ENCODE data around the gene OR8D1. TPM values are rescaled to one million over a fixed set of nuclear protein-coding genes. Genes with fewer than 3 reads are reported as not detected.
A peak's percentile ranks its signal among the peaks of the same experiment; 100 is the strongest.

Gene OR8D1
- total and polyA plus RNA-seq, 4 donors = not detected

DNA sequence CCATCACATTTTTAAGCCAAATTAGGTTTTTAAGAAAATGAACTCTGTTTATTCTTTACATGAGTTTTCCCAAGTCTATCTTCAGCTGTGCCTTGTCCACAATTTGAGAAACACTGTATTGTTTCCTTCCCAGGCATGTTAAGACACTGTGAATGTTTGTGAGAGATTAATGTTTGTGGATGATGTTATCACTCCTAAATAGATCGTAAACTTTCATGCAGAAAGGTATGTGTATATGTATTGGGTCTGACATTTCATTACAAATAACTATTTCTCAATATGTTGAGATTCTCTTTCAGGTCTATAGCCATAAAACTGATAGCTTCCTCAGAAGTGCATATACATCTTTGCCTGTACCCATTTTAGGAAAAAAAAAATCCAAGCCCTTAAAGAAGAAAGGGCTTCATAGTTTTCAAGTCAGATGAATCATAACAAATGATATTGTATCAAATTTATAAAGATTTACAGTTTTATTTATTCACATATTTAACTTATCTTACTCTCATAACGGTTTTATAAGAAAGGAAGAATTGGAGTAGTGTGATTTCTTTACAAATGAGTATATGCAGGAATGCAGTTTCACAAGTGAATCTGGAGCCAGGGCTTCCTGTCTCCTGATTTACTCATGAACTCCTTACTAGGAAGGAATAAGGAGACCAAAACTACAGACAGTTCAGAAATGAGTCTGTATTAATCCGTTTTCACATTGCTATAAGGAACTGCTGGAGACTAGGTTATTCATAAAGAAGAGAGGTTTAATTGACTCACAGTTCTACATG, 11.2 kb downstream of the OR8D1 start:
- no peaks in the 10 kb centered on the region for H3K36me3 ChIP-seq (ENCODE audit: control insufficient read depth in 1 of 2, insufficient read depth in 2 of 2, low read length in 1 of 2)
- H3K27me3 ChIP-seq (ENCODE audit: control insufficient read depth in 1 of 2, insufficient read depth in 2 of 2, low read length in 1 of 2) = no peaks in the 10 kb centered on the region
- no peak overlapping the region for H3K4me3 ChIP-seq (ENCODE audit: low read length in 2 of 2)
- no peak overlapping the region for H3K27ac ChIP-seq (ENCODE audit: low read depth in 1 of 2, low read length in 2 of 2)
- WGBS, 2 donors = 45 to 50% methylated on average over 3 of the region's 3 CpGs
- no peak for DNase-seq
- no peaks in the 10 kb centered on the region for H3K9me3 ChIP-seq (ENCODE audit: control insufficient read depth, low read length)
- ATAC-seq (ENCODE audit: low FRiP score) = no peak
- intact Hi-C loops (cut with DNase I) = no loop called here
- H3K4me1 ChIP-seq (ENCODE audit: control insufficient read depth in 1 of 2, insufficient read depth in 2 of 2, low read length in 2 of 2) = no peaks in the 10 kb centered on the region

DNA sequence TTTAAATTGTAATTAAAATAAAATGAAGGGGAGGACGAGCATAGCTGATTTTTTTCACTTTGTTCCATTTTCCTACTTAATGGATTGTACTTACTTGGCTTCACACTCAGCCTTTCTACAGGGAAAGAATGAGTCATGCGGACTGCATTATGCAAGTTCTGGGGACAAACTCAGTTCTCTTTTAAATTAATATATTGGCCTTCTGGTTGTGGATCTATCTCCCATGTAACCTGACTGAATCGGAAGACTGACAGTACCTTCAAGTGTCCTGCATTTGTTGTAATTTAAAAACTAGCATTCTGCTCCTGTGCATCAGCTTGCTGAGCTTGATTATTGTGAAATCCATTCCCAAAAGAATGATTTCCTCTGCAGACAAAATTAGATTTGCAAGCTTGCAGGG, 12.2 kb downstream of the OR8D1 start:
- Histone ChIP-seq H3K4me3 (ENCODE audit: low read length in 2 of 2) (no peak overlapping the region), H3K27me3 (ENCODE audit: control insufficient read depth in 1 of 2, insufficient read depth in 2 of 2, low read length in 1 of 2) (no peaks in the 10 kb centered on the region), H3K36me3 (ENCODE audit: control insufficient read depth in 1 of 2, insufficient read depth in 2 of 2, low read length in 1 of 2) (no peaks in the 10 kb centered on the region), H3K9me3 (ENCODE audit: control insufficient read depth, low read length) (no peaks in the 10 kb centered on the region), H3K27ac (ENCODE audit: low read depth in 1 of 2, low read length in 2 of 2) (no peak overlapping the region), H3K4me1 (ENCODE audit: control insufficient read depth in 1 of 2, insufficient read depth in 2 of 2, low read length in 2 of 2) (no peaks in the 10 kb centered on the region)
- ATAC-seq (ENCODE audit: low FRiP score) = peak; percentile 76
- 59 to 74% methylated on average over 3 of the region's 3 CpGs for WGBS, 2 donors
- intact Hi-C loops (cut with DNase I) = no loop called here
- no peak for DNase-seq

DNA sequence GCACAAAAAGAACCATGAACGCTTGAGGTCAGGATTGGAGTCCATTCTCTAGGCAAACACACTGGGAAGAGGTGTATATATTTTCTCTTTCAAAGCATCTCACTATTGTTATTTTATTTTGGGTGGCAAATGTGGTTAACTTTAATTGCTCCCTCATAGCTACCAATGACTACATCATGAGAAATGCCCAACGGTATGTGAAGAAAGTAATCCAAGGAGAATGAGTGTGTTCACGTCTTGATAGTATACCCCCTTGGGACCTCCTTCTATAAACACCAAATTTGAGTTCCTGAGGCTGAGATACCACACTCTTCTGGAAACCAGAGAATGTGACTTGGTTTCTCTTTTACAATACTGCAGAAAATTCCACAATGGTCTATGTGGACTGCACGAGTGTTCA, 15.8 kb downstream of the OR8D1 start:
- Histone ChIP-seq H3K27me3 (ENCODE audit: control insufficient read depth in 1 of 2, insufficient read depth in 2 of 2, low read length in 1 of 2) (no peaks in the 10 kb centered on the region), H3K4me3 (ENCODE audit: low read length in 2 of 2) (no peak overlapping the region), H3K27ac (ENCODE audit: low read depth in 1 of 2, low read length in 2 of 2) (no peak overlapping the region), H3K36me3 (ENCODE audit: control insufficient read depth in 1 of 2, insufficient read depth in 2 of 2, low read length in 1 of 2) (no peaks in the 10 kb centered on the region), H3K9me3 (ENCODE audit: control insufficient read depth, low read length) (no peaks in the 10 kb centered on the region), H3K4me1 (ENCODE audit: control insufficient read depth in 1 of 2, insufficient read depth in 2 of 2, low read length in 2 of 2) (no peaks in the 10 kb centered on the region)
- 60 to 66% methylated on average over 4 of the region's 4 CpGs for WGBS, 2 donors
- no peak for DNase-seq
- intact Hi-C loops (cut with DNase I) = no loop called here
- no peak for ATAC-seq (ENCODE audit: low FRiP score)

DNA sequence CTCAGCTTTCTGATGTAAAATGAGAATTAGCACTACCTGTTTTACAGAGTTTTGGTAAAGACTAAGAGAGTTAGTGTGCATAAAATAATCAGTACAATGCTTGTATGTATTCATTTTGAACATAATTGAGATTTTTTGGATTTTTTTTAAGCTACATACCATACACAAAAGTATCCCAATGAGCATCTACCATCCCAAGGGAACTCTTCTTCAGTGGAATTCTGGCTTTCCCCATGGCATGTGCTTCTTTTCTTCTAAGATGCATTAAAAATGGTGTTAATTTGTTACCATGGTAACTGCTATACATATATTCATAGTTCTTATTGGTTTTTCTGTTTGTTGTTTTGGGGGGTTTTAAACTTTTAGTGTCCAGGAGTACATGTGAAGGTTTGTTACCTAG, 17.7 kb downstream of the OR8D1 start:
- intact Hi-C loops (cut with DNase I) = no loop called here
- DNase-seq (no peak), ATAC-seq (ENCODE audit: low FRiP score) (no peak)
- Histone ChIP-seq H3K4me1 (ENCODE audit: control insufficient read depth in 1 of 2, insufficient read depth in 2 of 2, low read length in 2 of 2) (no peaks in the 10 kb centered on the region), H3K4me3 (ENCODE audit: low read length in 2 of 2) (no peak overlapping the region), H3K27ac (ENCODE audit: low read depth in 1 of 2, low read length in 2 of 2) (no peak overlapping the region), H3K27me3 (ENCODE audit: control insufficient read depth in 1 of 2, insufficient read depth in 2 of 2, low read length in 1 of 2) (no peaks in the 10 kb centered on the region), H3K9me3 (ENCODE audit: control insufficient read depth, low read length) (no peaks in the 10 kb centered on the region), H3K36me3 (ENCODE audit: control insufficient read depth in 1 of 2, insufficient read depth in 2 of 2, low read length in 1 of 2) (no peaks in the 10 kb centered on the region)

DNA sequence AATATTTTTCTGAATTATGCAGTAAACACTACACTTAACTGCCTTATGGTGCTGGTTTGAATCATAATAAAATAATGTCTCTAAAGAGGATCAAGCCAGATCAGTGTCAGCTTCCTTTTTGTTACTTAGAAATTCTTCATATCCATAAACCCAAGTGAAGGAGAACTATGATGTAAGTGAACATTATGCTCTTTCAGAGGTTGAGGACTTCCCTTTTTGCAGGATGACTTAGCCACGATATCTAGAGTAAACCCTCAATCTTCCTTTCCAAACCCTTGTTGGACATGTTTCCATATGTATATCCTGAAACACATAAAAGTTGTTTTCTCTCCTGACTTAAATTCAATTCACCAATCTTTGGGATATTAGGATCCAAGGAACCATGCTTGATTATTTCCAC, 19.1 kb downstream of the OR8D1 start:
- H3K9me3 ChIP-seq (ENCODE audit: control insufficient read depth, low read length) = no peaks in the 10 kb centered on the region
- intact Hi-C loops (cut with DNase I) = no loop called here
- no peak overlapping the region for H3K4me3 ChIP-seq (ENCODE audit: low read length in 2 of 2)
- WGBS, 2 donors = 74 to 75% methylated on average over 1 of the region's 1 CpG
- H3K4me1 ChIP-seq (ENCODE audit: control insufficient read depth in 1 of 2, insufficient read depth in 2 of 2, low read length in 2 of 2) = no peaks in the 10 kb centered on the region
- no peak for DNase-seq
- H3K36me3 ChIP-seq (ENCODE audit: control insufficient read depth in 1 of 2, insufficient read depth in 2 of 2, low read length in 1 of 2) = no peaks in the 10 kb centered on the region
- no peaks in the 10 kb centered on the region for H3K27me3 ChIP-seq (ENCODE audit: control insufficient read depth in 1 of 2, insufficient read depth in 2 of 2, low read length in 1 of 2)
- no peak for ATAC-seq (ENCODE audit: low FRiP score)
- no peak overlapping the region for H3K27ac ChIP-seq (ENCODE audit: low read depth in 1 of 2, low read length in 2 of 2)

DNA sequence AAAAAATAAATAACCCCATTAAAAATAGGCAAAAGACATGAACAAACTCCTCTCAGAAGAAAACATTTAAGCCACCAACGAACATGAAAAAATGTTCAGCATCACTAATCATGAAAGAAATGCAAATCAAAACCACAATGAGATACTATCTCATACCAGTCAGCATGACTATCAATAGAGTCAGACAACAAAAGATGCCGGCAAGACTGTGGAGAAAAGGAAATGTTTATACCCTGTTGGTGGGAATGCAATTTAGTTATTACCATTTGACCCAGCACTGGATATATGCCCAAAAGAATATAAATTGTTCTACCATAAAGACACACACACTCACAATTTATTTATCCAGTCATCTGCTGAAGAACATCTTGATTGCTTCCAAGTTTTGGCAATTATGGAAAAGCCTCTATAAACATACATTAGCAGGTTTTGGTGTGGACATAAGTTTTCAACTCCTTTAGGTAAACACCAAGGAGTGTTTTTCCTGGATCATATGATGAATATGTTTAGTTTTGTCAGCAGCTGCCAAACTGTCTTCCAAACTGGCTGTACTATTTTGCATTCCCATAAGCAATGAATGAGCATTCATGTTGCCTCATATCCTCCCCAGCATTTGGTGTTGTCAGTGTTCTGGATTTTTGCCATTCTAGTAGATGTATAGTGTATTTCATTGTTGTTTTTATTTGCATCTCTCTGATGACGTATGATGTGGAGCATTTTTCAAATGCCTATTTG, 28.0 kb downstream of the OR8D1 start:
- Histone ChIP-seq H3K4me3 (ENCODE audit: low read length in 2 of 2) (no peak overlapping the region), H3K4me1 (ENCODE audit: control insufficient read depth in 1 of 2, insufficient read depth in 2 of 2, low read length in 2 of 2) (no peaks in the 10 kb centered on the region), H3K36me3 (ENCODE audit: control insufficient read depth in 1 of 2, insufficient read depth in 2 of 2, low read length in 1 of 2) (no peaks in the 10 kb centered on the region), H3K27me3 (ENCODE audit: control insufficient read depth in 1 of 2, insufficient read depth in 2 of 2, low read length in 1 of 2) (no peaks in the 10 kb centered on the region), H3K27ac (ENCODE audit: low read depth in 1 of 2, low read length in 2 of 2) (no peak overlapping the region), H3K9me3 (ENCODE audit: control insufficient read depth, low read length) (peaks cover 2% of the 10 kb centered on the region)
- no peak for ATAC-seq (ENCODE audit: low FRiP score)
- intact Hi-C loops (cut with DNase I) = no loop called here
- 47 to 58% methylated on average over 3 of the region's 3 CpGs for WGBS, 2 donors
- DNase-seq = no peak

DNA sequence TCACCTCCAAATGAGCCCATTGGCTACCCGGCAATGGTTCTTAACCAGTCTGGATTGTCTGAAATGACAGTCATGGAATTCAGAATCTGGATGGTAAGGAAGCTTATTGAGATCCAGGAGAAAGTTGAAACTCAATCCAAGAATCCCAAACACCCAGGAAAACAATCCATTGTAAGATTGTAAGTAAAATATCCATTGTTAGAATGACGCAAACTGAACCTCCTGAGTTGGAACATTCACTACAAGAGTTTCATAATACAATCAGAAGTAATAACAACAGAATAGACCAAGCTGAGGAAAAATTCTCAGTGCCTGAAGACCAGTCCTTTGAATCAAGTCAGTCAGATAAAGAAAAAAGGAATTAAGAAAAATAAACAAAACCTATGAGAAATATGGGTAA, 35.5 kb downstream of the OR8D1 start:
- no peaks in the 10 kb centered on the region for H3K36me3 ChIP-seq (ENCODE audit: control insufficient read depth in 1 of 2, insufficient read depth in 2 of 2, low read length in 1 of 2)
- WGBS, 2 donors = 73 to 83% methylated on average over 2 of the region's 2 CpGs
- no peak for DNase-seq
- peaks cover 2% of the 10 kb centered on the region for H3K9me3 ChIP-seq (ENCODE audit: control insufficient read depth, low read length)
- H3K27ac ChIP-seq (ENCODE audit: low read depth in 1 of 2, low read length in 2 of 2) = no peak overlapping the region
- H3K27me3 ChIP-seq (ENCODE audit: control insufficient read depth in 1 of 2, insufficient read depth in 2 of 2, low read length in 1 of 2) = no peaks in the 10 kb centered on the region
- H3K4me1 ChIP-seq (ENCODE audit: control insufficient read depth in 1 of 2, insufficient read depth in 2 of 2, low read length in 2 of 2) = no peaks in the 10 kb centered on the region
- ATAC-seq (ENCODE audit: low FRiP score) = no peak
- no peak overlapping the region for H3K4me3 ChIP-seq (ENCODE audit: low read length in 2 of 2)
- intact Hi-C loops (cut with DNase I) = no loop called here

DNA sequence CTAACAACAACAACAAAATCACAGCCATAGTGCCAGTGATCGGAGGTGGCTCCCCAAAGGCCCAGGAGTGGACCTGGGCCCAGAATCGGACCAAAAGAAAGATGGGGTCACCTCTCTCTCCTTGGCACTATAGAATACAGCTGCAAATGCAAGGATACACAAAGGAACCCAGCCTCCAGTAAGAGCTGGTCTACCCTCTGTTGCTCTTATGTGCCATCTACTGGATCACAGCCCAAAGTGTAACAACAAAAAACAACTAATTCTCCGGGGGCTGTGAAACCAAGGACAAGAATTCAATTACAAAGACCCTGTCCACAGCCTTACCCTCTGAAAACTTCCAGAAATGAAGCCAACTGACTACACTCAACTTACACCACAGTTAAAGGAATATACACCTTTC, 35.9 kb downstream of the OR8D1 start:
- H3K4me3 ChIP-seq (ENCODE audit: low read length in 2 of 2) = no peak overlapping the region
- peaks cover under 1% of the 10 kb centered on the region for H3K9me3 ChIP-seq (ENCODE audit: control insufficient read depth, low read length)
- no peaks in the 10 kb centered on the region for H3K4me1 ChIP-seq (ENCODE audit: control insufficient read depth in 1 of 2, insufficient read depth in 2 of 2, low read length in 2 of 2)
- no peaks in the 10 kb centered on the region for H3K27me3 ChIP-seq (ENCODE audit: control insufficient read depth in 1 of 2, insufficient read depth in 2 of 2, low read length in 1 of 2)
- ATAC-seq (ENCODE audit: low FRiP score) (no peak), DNase-seq (no peak)
- H3K36me3 ChIP-seq (ENCODE audit: control insufficient read depth in 1 of 2, insufficient read depth in 2 of 2, low read length in 1 of 2) = no peaks in the 10 kb centered on the region
- no peak overlapping the region for H3K27ac ChIP-seq (ENCODE audit: low read depth in 1 of 2, low read length in 2 of 2)
- intact Hi-C loops (cut with DNase I) = no loop called here
- 70 to 81% methylated on average over 3 of the region's 3 CpGs for WGBS, 2 donors

DNA sequence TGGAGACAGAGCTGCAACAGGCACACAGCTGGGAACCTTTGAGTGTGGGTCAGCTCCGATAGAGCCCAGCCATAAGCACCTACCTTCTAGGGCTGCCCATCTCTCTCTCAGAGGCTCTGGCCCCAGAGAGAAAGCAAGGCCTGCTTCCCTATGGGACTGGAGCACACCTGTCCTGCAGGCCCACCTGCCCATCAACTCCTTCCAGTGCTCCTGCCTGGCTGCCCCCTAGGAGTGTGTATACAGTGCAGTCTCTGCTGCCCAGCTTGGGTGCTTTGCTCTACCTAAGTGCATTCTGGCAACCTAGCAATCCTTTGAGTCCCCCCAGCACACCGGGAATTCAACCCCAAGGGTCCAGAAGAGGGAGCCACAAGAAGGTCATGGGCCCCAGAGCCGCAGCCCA, 36.5 kb downstream of the OR8D1 start:
- 85 to 90% methylated on average over 3 of the region's 3 CpGs for WGBS, 2 donors
- DNase-seq = no peak
- no peaks in the 10 kb centered on the region for H3K27me3 ChIP-seq (ENCODE audit: control insufficient read depth in 1 of 2, insufficient read depth in 2 of 2, low read length in 1 of 2)
- H3K4me3 ChIP-seq (ENCODE audit: low read length in 2 of 2) = no peak overlapping the region
- H3K27ac ChIP-seq (ENCODE audit: low read depth in 1 of 2, low read length in 2 of 2) = no peak overlapping the region
- no peak for ATAC-seq (ENCODE audit: low FRiP score)
- no peaks in the 10 kb centered on the region for H3K9me3 ChIP-seq (ENCODE audit: control insufficient read depth, low read length)
- intact Hi-C loops (cut with DNase I) = no loop called here
- H3K4me1 ChIP-seq (ENCODE audit: control insufficient read depth in 1 of 2, insufficient read depth in 2 of 2, low read length in 2 of 2) = no peaks in the 10 kb centered on the region
- H3K36me3 ChIP-seq (ENCODE audit: control insufficient read depth in 1 of 2, insufficient read depth in 2 of 2, low read length in 1 of 2) = no peaks in the 10 kb centered on the region
